K562 (cell line): ENCODE measurements around the gene SLC2A6. TPM values are rescaled to one million over a fixed set of nuclear protein-coding genes. Genes with fewer than 3 reads are reported as not detected.

Experiments
- IRF2 ChIP-seq: sonication (generic); formaldehyde crosslinking; IDR thresholded peaks from 2 replicates; pipeline ENCODE4 v1.8.1; 2022; ENCODE audit warnings: mild to moderate bottlenecking, missing genetic modification reagents
- MAFK ChIP-seq: IDR thresholded peaks from 2 replicates; pipeline ENCODE4 v1.6.1; 2011; ENCODE audit warnings: low read length, improper control_type of control experiment
- MAX ChIP-seq: sonication (generic); formaldehyde crosslinking; IDR thresholded peaks from 2 replicates; pipeline ENCODE4 v1.9.0; 2022; ENCODE audit warnings: mild to moderate bottlenecking, missing genetic modification reagents
- NKRF ChIP-seq: fragments of 450-650 bp; IDR thresholded peaks from 2 replicates; pipeline ENCODE4 v1.6.1; 2016; ENCODE audit warnings: borderline replicate concordance
- RFX1 ChIP-seq: fragments of 450-650 bp; IDR thresholded peaks from 2 replicates; pipeline ENCODE4 v1.6.1; 2016; ENCODE audit warnings: mild to moderate bottlenecking, moderate library complexity
- ZBTB7A ChIP-seq: IDR thresholded peaks from 2 replicates; pipeline ENCODE4 v1.6.1; 2011; ENCODE audit warnings: low read depth, mild to moderate bottlenecking, low read length, moderate library complexity, borderline replicate concordance; ENCODE audit not compliant: control insufficient read depth
- ZNF57 ChIP-seq: fragments of 450-650 bp; formaldehyde crosslinking; IDR thresholded peaks from 2 replicates; pipeline ENCODE4 v1.4.0; 2020; ENCODE audit warnings: mild to moderate bottlenecking, moderate library complexity
- polyA plus RNA-seq, 8 experiments: library from polyadenylated mRNA; depleted of rRNA in 4 of 8; stranded (reverse) in 5 of 8; unstranded in 3 of 8; fragments of >200 nt; fragmentation: Nextera tagmentation in 2 of 8; fragmentation: Illumina TruSeq in 1 of 8; extraction: Ambion mirVana in 2 of 8; extraction: Trizol in 1 of 8; gene quantifications; 2 replicates each; pipeline versions ENCODE4 v1.2.1 to v1.2.3, GENCODE V29; 2011 to 2014; ENCODE audit warnings: inconsistent platforms in 1 of 8, missing spikeins in 1 of 8
- total RNA-seq, 7 experiments: library from RNA; depleted of rRNA in 6 of 7; stranded (reverse); fragments of >200 nt in 6 of 7; fragmentation: Illumina TruSeq in 2 of 7; extraction: Trizol in 2 of 7; gene quantifications; 2 replicates each; pipeline versions ENCODE4 v1.2.1 to v1.2.3, GENCODE V29; 2011 to 2021; ENCODE audit warnings: low replicate concordance in 1 of 7
- TF ChIP-seq, protein P1 (sequence below): fragments of 250-450 bp; sonication (Bioruptor Pico); IDR thresholded peaks from 2 replicates; pipeline ENCODE4 v1.4.0; 2020
- TF ChIP-seq, protein P2 (sequence below): fragments of 450-650 bp; formaldehyde crosslinking; IDR thresholded peaks from 2 replicates; pipeline ENCODE4 v1.4.0; 2020; ENCODE audit warnings: mild to moderate bottlenecking, moderate library complexity

Gene SLC2A6
- total and polyA plus RNA-seq, 9 of the 15 experiments (the other 6 are each of a cell fraction or from before 2014, with no cell fraction given) = 0.04 to 0.38 (median 0.09) TPM; not detected in 3

DNA sequence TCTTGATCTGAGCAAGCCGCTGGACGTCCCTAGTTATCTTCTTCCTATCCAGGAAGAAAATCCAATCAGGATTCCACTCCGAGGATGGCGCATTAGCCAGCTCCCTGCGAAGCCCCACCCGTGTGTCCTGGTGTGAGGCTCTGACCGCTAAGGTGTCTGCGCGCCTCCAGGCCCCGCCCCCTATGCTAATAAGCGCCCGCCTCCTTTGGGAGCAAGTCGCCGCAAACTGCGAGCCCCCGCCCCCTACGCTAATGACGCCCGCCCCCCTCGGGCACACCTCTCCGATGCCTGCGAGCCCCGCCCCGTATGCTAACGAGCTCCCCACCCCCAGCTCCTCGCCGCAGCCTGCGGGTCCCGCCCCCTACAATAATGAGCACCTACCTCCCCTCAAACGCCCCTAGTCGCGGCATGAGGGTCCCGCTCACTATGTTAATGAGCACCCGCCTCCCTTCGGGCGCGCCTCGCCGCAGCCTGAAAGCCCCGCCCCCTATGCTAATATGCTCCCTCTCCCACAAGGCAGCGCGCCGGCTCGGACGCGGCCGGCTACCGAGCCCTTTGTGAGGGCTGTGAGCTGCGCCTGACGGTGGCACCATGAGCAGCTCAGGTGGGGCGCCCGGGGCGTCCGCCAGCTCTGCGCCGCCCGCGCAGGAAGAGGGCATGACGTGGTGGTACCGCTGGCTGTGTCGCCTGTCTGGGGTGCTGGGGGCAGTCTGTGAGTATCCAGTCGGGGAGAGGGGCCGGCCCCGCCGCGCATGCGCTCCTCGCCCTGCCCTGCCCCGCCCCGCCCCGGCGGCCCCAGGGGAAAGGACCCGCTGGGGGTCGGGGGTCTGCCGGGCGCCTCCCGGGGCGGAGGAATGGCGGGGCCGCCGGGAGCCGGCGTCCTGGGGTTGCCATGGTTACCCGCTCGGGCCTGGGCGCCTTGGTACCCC, 19.2 kb downstream of the SLC2A6 start, which contains the start of gene CACFD1 (continued):
- TF ChIP-seq, protein P1, sequence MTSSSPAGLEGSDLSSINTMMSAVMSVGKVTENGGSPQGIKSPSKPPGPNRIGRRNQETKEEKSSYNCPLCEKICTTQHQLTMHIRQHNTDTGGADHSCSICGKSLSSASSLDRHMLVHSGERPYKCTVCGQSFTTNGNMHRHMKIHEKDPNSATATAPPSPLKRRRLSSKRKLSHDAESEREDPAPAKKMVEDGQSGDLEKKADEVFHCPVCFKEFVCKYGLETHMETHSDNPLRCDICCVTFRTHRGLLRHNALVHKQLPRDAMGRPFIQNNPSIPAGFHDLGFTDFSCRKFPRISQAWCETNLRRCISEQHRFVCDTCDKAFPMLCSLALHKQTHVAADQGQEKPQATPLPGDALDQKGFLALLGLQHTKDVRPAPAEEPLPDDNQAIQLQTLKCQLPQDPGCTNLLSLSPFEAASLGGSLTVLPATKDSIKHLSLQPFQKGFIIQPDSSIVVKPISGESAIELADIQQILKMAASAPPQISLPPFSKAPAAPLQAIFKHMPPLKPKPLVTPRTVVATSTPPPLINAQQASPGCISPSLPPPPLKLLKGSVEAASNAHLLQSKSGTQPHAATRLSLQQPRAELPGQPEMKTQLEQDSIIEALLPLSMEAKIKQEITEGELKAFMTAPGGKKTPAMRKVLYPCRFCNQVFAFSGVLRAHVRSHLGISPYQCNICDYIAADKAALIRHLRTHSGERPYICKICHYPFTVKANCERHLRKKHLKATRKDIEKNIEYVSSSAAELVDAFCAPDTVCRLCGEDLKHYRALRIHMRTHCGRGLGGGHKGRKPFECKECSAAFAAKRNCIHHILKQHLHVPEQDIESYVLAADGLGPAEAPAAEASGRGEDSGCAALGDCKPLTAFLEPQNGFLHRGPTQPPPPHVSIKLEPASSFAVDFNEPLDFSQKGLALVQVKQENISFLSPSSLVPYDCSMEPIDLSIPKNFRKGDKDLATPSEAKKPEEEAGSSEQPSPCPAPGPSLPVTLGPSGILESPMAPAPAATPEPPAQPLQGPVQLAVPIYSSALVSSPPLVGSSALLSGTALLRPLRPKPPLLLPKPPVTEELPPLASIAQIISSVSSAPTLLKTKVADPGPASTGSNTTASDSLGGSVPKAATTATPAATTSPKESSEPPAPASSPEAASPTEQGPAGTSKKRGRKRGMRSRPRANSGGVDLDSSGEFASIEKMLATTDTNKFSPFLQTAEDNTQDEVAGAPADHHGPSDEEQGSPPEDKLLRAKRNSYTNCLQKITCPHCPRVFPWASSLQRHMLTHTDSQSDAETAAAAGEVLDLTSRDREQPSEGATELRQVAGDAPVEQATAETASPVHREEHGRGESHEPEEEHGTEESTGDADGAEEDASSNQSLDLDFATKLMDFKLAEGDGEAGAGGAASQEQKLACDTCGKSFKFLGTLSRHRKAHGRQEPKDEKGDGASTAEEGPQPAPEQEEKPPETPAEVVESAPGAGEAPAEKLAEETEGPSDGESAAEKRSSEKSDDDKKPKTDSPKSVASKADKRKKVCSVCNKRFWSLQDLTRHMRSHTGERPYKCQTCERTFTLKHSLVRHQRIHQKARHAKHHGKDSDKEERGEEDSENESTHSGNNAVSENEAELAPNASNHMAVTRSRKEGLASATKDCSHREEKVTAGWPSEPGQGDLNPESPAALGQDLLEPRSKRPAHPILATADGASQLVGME (CRISPR knock-in tag) = no peak
- TF ChIP-seq RFX1 (peak; percentile 72), NKRF (no peak), ZNF57 (no peak), MAX (CRISPR knock-in tag) (peak; percentile 39; the same call in 1 of the 2 replicates), MAFK (no peak), IRF2 (CRISPR knock-in tag) (no peak), ZBTB7A (peak; percentile 92)
- TF ChIP-seq, protein P2, sequence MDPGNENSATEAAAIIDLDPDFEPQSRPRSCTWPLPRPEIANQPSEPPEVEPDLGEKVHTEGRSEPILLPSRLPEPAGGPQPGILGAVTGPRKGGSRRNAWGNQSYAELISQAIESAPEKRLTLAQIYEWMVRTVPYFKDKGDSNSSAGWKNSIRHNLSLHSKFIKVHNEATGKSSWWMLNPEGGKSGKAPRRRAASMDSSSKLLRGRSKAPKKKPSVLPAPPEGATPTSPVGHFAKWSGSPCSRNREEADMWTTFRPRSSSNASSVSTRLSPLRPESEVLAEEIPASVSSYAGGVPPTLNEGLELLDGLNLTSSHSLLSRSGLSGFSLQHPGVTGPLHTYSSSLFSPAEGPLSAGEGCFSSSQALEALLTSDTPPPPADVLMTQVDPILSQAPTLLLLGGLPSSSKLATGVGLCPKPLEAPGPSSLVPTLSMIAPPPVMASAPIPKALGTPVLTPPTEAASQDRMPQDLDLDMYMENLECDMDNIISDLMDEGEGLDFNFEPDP = no peak
